Gastrocnemius medialis (tissue), 4 donors: Measurements from ENCODE around the gene FUT7. TPM values are rescaled to one million over a fixed set of nuclear protein-coding genes. Genes with fewer than 3 reads are reported as not detected.

Experiments
- ATAC-seq, 2 donors: fragments of 150-250 bp; one replicate each; pipeline ENCODE4 v1.9.1; 2016
- DNase-seq, 2 donors: peaks; one replicate each; pipeline ENCODE4 v3.0.0-alpha.2; 2019
- H3K27ac ChIP-seq, 4 donors: fragments of 200-600 bp; sonication (generic); 1 replicate in 1 of 4; 2 replicates in 3 of 4; pipeline ENCODE4 v1.5.1; 2016 to 2018; ENCODE audit warnings: mild to moderate bottlenecking in 2 of 4, moderate library complexity in 1 of 4
- H3K27me3 ChIP-seq, 3 donors: fragments of 200-600 bp; sonication (generic) in 2 of 3; 1 replicate in 1 of 3; 2 replicates in 2 of 3; pipeline versions ENCODE4 v1.5.1 to v1.6.0; 2016 to 2019; ENCODE audit warnings: mild to moderate bottlenecking in 1 of 3, moderate library complexity in 1 of 3
- H3K36me3 ChIP-seq, 2 donors: fragments of 200-600 bp; sonication (generic) in 1 of 2; one replicate each; pipeline ENCODE4 v1.5.1; 2017 to 2018
- H3K4me1 ChIP-seq, 2 donors: fragments of 200-600 bp; sonication (generic) in 1 of 2; one replicate each; pipeline ENCODE4 v1.5.1; 2016 to 2017; ENCODE audit warnings: mild to moderate bottlenecking in 2 of 2
- H3K4me3 ChIP-seq, 4 donors: fragments of 200-600 bp; sonication (generic) in 3 of 4; 1 replicate in 1 of 4; 2 replicates in 3 of 4; pipeline ENCODE4 v1.5.1; 2016 to 2019; ENCODE audit warnings: mild to moderate bottlenecking in 2 of 4
- H3K9me3 ChIP-seq, 3 donors: fragments of 200-600 bp; sonication (generic) in 2 of 3; 1 replicate in 1 of 3; 2 replicates in 2 of 3; pipeline ENCODE4 v1.5.1; 2016 to 2019
- CTCF ChIP-seq, 5 experiments: fragments of 450-650 bp in 3 of 5; fragments of 200-600 bp in 2 of 5; sonication (generic) in 2 of 5; IDR thresholded peaks in 4 of 5; conservative IDR thresholded peaks in 1 of 5; 1 replicate in 4 of 5; 2 replicates in 1 of 5; pipeline ENCODE4 v1.5.1; 2016 to 2019; ENCODE audit warnings: antibody characterized with exemption in 5 of 5, mild to moderate bottlenecking in 3 of 5, moderate library complexity in 3 of 5
- POLR2A ChIP-seq, 2 donors: fragments of 450-650 bp; IDR thresholded peaks; one replicate each; pipeline ENCODE4 v1.6.1; 2017; ENCODE audit warnings: antibody characterized with exemption in 2 of 2, mild to moderate bottlenecking in 2 of 2, moderate library complexity in 2 of 2
- in situ Hi-C, 4 donors: fragments of 200-750 bp; cut with MboI; loops; one replicate each; pipeline versions ENCODE4 v1.15.0 to v1.8.0; 2017; ENCODE audit warnings: low sequenced_read_pairs in 4 of 4
- intact Hi-C: fragments of 100-400 bp; cut with DNase I; formaldehyde crosslinking; loops from one replicate; pipeline ENCODE4 v1.15.1; 2023; ENCODE audit warnings: low total_unique reads
- total RNA-seq, 4 donors: library from RNA; depleted of rRNA; stranded (reverse); fragments of >200 nt; gene quantifications; one replicate each; pipeline versions ENCODE4 v1.1.0 to v1.2.3, GENCODE V29; 2016

The FUT7 gene
- total RNA-seq, 4 donors from 2014 or later: not detected

GRCh38 chr9:137045294-137046087 lies 13.6 kb upstream of the FUT7 start:
- ATAC-seq: peak in 1 of 2 donors; percentile 7

DNA sequence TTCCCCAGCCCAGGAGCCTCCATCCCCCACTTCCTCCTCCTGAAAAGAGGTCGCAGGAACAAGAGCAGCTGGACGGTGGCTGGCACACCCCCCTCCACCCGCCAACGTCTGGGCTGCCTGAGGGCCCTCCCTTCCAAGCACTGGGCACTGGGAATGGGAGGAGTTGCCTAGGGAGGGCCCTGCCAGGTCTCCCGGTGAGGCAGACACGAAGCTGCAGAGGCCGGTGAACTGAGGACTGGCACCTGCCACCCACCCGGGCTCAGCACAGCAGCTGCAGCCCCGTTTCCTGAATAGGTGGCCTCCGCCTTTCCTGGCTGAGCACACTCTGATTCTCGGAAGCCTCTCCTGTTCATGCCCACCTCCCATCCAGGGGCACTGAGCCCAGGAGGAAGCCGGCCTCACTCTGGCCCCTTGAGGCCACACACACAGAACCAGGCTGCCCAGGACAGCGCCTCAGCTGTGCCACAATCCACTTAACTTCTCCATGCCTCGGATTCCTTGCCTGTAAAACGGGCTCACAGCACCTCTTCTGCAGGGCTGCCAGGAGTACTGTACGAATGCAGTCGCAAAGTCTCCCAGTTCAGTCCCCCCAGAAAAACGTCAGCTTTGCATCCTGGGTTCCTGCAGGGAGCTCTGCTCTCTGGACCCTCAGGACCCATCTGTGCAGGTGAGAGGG lies 12.8 kb upstream of the FUT7 start:
- intact Hi-C loops: no loop called here
- in situ Hi-C loops: no loop called here
- Histone ChIP-seq H3K9me3 (no peaks in the 10 kb centered on the region), H3K36me3 (peaks cover 0 to 10% of the 10 kb centered on the region in 2 donors), H3K27ac (peak overlapping the region in 3 of 4 donors; percentile 65 to 68 (median 67)), H3K4me1 (peaks cover 5 to 34% of the 10 kb centered on the region in 2 donors), H3K27me3 (peaks cover 18 to 32% (median 25%) of the 10 kb centered on the region in 3 donors), H3K4me3 (peak overlapping the region; percentile 57 to 64 (median 60))
- DNase-seq: no peak
- TF ChIP-seq CTCF (IDR thresholded peaks at IDR 0.05 in 4 of 5, conservative IDR thresholded peaks at IDR 0.05 in 1 of 5): no peak
- TF ChIP-seq POLR2A (IDR thresholded peaks at IDR 0.05): no peak
- ATAC-seq: no peak

More at GRCh38 chr9:137045294-137046087, 13.6 kb upstream of the FUT7 start:
- peaks cover 19 to 34% (median 31%) of the 10 kb centered on the region in 3 donors for H3K27me3 ChIP-seq
- in situ Hi-C loops (no loop called here), intact Hi-C loops (loop anchor here (2.0 kb wide), 1 partner anchor 21 kb away; no protein-coding TSS in a partner anchor)
- peak overlapping the region; percentile 58 to 83 (median 64) for H3K4me3 ChIP-seq
- H3K27ac ChIP-seq: peak overlapping the region in 3 of 4 donors; percentile 65 to 74 (median 67)
- H3K36me3 ChIP-seq: peaks cover 0 to 2% of the 10 kb centered on the region in 2 donors
- no peak for DNase-seq
- no peaks in the 10 kb centered on the region for H3K9me3 ChIP-seq
- H3K4me1 ChIP-seq: peaks cover 5 to 34% of the 10 kb centered on the region in 2 donors
- TF ChIP-seq POLR2A (IDR thresholded peaks at IDR 0.05): peak in 1 of 2 donors; percentile 17
- TF ChIP-seq CTCF (IDR thresholded peaks at IDR 0.05 in 4 of 5, conservative IDR thresholded peaks at IDR 0.05 in 1 of 5): no peak

- H3K27ac ChIP-seq: peak overlapping the region in 3 of 4 donors; percentile 65 to 68 (median 67)
- intact Hi-C loops: no loop called here
- H3K27me3 ChIP-seq: peaks cover 16 to 26% (median 19%) of the 10 kb centered on the region in 3 donors
- in situ Hi-C loops: no loop called here
- ATAC-seq: no peak
- H3K4me3 ChIP-seq: peak overlapping the region in 3 of 4 donors; percentile 57 to 60 (median 60)
- peaks cover 5 to 30% of the 10 kb centered on the region in 2 donors for H3K4me1 ChIP-seq
- peaks cover 0 to 12% of the 10 kb centered on the region in 2 donors for H3K36me3 ChIP-seq
- H3K9me3 ChIP-seq: no peaks in the 10 kb centered on the region
- TF ChIP-seq CTCF (IDR thresholded peaks at IDR 0.05 in 4 of 5, conservative IDR thresholded peaks at IDR 0.05 in 1 of 5): no peak
- no peak for TF ChIP-seq POLR2A (IDR thresholded peaks at IDR 0.05)
- DNase-seq: no peak
Observed at GRCh38 chr9:137044037-137044436, 12.1 kb upstream of the FUT7 start.

- intact Hi-C loops: no loop called here
- Histone ChIP-seq H3K4me3 (peak overlapping the region in 3 of 4 donors; percentile 22 to 60 (median 60)), H3K27me3 (peaks cover 9 to 16% (median 14%) of the 10 kb centered on the region in 3 donors), H3K36me3 (peaks cover 0 to 12% of the 10 kb centered on the region in 2 donors), H3K27ac (peak overlapping the region; percentile 37 to 68 (median 66)), H3K4me1 (peaks cover 5 to 24% of the 10 kb centered on the region in 2 donors), H3K9me3 (no peaks in the 10 kb centered on the region)
- ATAC-seq (peak; percentile 19 to 37), DNase-seq (no peak)
- no peak for TF ChIP-seq POLR2A (IDR thresholded peaks at IDR 0.05)
- no peak for TF ChIP-seq CTCF (IDR thresholded peaks at IDR 0.05 in 4 of 5, conservative IDR thresholded peaks at IDR 0.05 in 1 of 5)
- in situ Hi-C loops: no loop called here
Observed at GRCh38 chr9:137042751-137043727, 11.2 kb upstream of the FUT7 start.
